WERI-Rb-1 (cell line): Measurements from ENCODE around the gene TRIM7.

Experiments used
- DNase-seq: peaks from one replicate; pipeline ENCODE4 v3.0.0-alpha.2; 2020
- H3K27ac ChIP-seq: fragments of 250-450 bp; sonication (Bioruptor Pico); 2 replicates; pipeline ENCODE4 v1.5.1; 2020; ENCODE audit warnings: mild to moderate bottlenecking, moderate library complexity
- H3K27me3 ChIP-seq: fragments of 250-450 bp; sonication (Bioruptor Pico); 2 replicates; pipeline ENCODE4 v1.5.1; 2021; ENCODE audit warnings: mild to moderate bottlenecking, low read depth, moderate library complexity; ENCODE audit not compliant: insufficient read depth, severe bottlenecking
- H3K36me3 ChIP-seq: fragments of 250-450 bp; sonication (Bioruptor Pico); 2 replicates; pipeline ENCODE4 v1.5.1; 2020; ENCODE audit warnings: mild to moderate bottlenecking, moderate library complexity
- H3K4me3 ChIP-seq: 2 replicates; pipeline ENCODE4 v1.5.1; 2011; ENCODE audit warnings: low read depth, mild to moderate bottlenecking, control low read depth, low read length
- H3K9me3 ChIP-seq: fragments of 250-450 bp; sonication (Bioruptor Pico); 2 replicates; pipeline ENCODE4 v1.5.1; 2021; ENCODE audit warnings: mild to moderate bottlenecking, moderate library complexity; ENCODE audit not compliant: severe bottlenecking
- CTCF ChIP-seq: IDR thresholded peaks from 2 replicates; pipeline ENCODE4 v1.5.1; 2011; ENCODE audit warnings: low read depth, mild to moderate bottlenecking, control low read depth, inconsistent platforms, low read length

Gene TRIM7

DNA sequence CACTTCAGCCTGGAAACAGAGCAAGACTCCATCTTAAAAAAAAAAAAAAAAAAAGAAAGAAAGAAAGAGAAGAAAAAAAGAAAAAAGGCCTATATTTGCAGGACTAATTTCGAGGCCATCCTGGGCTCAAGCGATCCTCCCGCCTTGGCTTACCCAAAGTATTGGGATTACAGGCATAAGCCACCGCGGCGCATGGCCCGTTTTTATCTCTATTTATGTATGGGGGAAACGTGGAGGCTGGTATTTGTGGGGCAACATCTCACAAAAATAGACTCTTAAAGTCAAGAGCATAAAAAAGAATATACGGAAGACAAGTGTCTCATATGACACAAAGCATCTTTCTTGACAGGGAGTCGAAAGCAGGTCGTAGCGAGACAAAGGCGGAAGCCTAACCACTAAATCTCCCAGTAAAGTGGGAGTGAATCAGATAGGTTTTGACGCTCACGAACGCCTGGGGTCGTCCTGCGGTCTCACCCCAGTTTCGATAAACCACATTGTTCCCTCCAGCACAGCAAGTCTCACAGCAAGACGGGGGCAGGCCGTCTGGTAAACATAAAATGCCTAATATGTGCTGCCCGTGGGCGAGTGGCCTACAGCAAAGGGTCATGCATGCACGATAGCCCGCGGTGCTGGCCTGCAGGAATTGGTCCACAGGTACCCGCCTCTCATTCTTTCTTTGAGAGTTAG, 16.3 kb upstream of the TRIM7 start:
- no peak for TF ChIP-seq CTCF
- no peak for DNase-seq
- Histone ChIP-seq H3K27ac (no peak overlapping the region), H3K27me3 (no peaks in the 10 kb centered on the region), H3K36me3 (no peaks in the 10 kb centered on the region), H3K4me3 (peak overlapping the region; percentile 55), H3K9me3 (no peaks in the 10 kb centered on the region)

DNA sequence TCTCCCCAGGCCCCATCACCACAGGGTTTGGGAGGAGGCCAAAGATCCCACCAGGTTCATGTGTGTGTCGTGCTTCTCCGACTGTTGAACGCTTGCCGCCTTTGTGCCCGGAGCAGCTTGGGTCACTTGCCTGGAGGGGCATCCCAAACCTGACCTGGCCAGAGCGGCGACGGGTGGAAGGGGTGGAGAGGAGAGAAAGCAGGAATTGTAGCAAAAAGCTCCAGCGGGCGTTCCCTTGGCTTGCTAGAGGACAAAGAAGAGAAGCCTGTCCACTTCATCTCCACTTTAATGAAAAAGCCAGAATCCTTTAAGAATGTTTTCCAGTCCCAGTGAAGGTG, 15.2 kb upstream of the TRIM7 start:
- Histone ChIP-seq H3K27ac (no peak overlapping the region), H3K36me3 (no peaks in the 10 kb centered on the region), H3K4me3 (no peak overlapping the region), H3K27me3 (no peaks in the 10 kb centered on the region), H3K9me3 (no peaks in the 10 kb centered on the region)
- no peak for TF ChIP-seq CTCF
- no peak for DNase-seq

DNA sequence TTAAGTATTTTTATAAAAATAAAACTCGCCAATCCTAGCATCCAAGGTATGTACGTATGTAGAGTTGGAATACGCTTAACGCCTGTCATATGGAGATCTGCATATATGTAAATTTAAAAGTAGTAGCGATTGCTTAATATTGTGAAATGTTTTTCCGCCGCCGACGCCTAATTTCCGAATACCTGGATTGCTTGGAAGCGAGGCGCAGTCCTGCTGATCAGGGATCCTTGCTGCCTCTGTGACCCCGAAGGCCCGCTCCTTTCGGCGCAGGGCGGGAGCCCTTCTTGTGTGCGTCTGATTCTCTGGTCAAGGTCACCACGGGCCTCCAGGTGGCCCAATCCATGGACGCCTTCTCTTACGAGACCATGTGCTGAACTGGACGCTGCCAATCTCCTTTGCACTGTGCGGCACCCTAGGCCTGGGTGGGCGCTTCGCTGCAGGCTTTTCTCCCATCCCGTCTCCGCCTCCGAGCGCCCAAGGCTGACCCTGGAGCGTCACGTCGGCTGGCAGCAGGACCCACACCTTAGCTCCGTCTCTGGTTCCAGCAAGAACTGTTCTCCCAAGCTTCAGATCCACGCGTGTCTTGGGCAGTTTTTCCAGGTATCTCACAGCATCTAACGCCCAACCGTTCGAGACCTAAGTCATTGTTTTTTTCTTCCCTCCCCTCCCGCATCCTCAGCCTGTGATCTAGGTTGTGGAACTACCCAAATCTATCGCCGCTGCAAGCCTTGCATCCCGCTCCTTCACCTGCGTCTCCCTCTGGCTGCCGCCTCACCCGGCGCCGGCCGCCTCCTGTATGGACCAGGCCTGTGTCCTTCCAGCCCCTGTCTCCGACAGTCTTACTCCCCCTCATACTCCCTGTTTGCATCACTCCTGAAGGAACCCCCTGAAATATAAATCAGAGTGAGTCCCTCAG, 14.5 kb upstream of the TRIM7 start:
- DNase-seq: no peak
- no peak overlapping the region for H3K27ac ChIP-seq
- no peak for TF ChIP-seq CTCF
- H3K36me3 ChIP-seq: no peaks in the 10 kb centered on the region
- H3K4me3 ChIP-seq: no peak overlapping the region
- no peaks in the 10 kb centered on the region for H3K9me3 ChIP-seq
- H3K27me3 ChIP-seq: no peaks in the 10 kb centered on the region

GRCh38 chr5:181218795-181219124, 13.8 kb upstream of the TRIM7 start:
- DNase-seq: no peak
- Histone ChIP-seq H3K36me3 (no peaks in the 10 kb centered on the region), H3K27ac (no peak overlapping the region), H3K4me3 (no peak overlapping the region), H3K27me3 (no peaks in the 10 kb centered on the region), H3K9me3 (no peaks in the 10 kb centered on the region)
- TF ChIP-seq CTCF: no peak

GRCh38 chr5:181217803-181218062, 12.7 kb upstream of the TRIM7 start:
- DNase-seq: no peak
- no peak overlapping the region for H3K27ac ChIP-seq

More at GRCh38 chr5:181217803-181218062, 12.7 kb upstream of the TRIM7 start:
- Histone ChIP-seq H3K27me3 (no peaks in the 10 kb centered on the region), H3K36me3 (no peaks in the 10 kb centered on the region), H3K9me3 (no peaks in the 10 kb centered on the region), H3K4me3 (peak overlapping the region; percentile 54)
- no peak for TF ChIP-seq CTCF
